HG02623 (cell line): Measurements from ENCODE around the gene SLC38A8.

Experiments
- ATAC-seq: cut with Tn5 transposase; IDR thresholded peaks from one replicate; pipeline ENCODE4 v1.9.1; 2021; ENCODE audit warnings: moderate library complexity; ENCODE audit not compliant: unreplicated experiment

Gene SLC38A8

GRCh38 chr16:83972256-83973008, 70.2 kb downstream of the SLC38A8 start:
- no peak for ATAC-seq

GRCh38 chr16:83971165-83972130, 71.1 kb downstream of the SLC38A8 start:
- ATAC-seq, result no peak

DNA sequence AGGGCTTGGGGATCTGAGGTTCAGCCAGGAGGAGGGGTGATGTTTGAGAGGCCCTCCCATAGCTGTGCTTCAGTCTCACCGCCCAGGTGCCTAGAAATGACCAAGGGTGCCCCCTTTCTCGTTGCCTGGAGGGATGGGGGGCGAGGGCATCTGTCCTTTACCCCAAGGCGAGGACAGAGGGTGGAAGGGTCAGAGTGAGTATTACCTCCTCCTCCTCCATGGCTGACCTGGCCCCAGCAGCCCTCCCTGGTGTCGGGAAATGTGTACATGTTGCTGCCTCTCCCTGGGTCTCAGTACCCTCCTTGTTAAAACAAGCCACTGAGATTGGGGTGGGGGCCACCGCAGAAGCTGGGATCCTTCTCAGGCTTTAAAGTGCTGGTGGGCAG, 72.2 kb downstream of the SLC38A8 start:
- no peak for ATAC-seq

DNA sequence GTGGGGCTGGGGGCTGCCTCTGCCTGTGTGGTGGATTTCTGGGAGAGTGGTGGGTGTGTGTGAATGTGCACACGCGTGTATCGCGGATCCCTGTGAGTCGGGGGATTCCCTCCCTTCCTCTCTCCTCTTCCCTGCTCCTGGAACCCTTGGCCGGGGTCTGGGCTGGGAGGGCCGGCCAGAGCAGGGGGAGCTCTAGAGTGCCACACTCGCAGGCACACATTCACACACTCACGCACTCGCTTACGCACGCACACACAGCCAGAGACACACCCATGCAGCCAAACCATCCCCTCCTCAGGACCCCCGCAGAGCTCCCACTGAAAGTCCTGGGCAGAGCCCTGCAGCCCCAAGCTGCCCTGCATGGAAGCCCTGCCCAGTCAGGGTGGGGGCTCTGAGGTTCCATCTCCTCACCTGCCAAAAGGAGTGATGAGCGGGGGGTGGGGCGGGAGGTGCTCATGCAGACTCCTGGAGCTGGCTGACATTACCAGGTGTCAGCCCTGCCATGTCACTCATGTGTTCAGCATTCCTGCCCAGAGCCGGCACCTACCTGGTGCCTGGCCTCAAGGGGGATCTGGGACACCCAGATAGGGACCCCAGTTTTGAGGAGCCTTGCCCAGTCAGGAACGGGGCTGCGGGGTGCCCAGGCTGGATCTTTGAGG, 72.7 kb downstream of the SLC38A8 start:
- ATAC-seq, result no peak

DNA sequence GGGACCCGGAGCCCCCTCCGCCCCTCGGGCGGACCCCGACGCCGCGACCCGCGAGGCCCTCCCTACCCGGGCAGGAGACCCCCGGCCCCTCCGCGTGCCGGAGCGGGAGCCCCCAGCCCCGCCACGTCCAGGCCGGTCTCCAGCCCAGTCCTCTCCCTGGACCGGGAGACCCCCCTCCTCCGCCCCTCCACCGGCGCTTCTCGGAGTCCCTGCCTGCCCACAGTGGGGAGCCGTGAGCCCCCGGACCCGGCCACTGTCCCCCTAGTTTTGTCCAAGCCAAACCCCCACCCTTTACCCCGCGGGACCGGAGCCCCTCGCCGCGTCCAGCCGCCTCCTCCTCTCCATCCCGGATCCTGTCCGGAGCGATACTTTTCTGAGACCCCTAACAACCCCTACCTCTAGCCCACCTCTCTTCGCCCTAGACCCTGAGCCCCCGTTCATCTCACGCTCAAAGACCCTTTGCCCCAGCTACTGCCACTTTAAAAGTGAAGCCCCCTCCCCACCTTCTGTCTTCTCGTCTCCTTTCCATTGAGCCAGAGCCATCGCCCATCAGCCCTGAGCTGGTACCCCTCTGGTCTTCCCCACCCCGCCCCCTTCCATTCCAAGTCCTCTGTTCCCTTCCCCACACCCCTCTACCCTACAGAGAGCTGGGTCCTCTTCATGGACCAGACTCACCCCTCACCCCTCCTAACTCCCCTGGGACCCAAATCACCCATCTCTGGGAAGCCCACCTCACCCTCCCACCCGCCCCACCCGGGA, 73.5 kb downstream of the SLC38A8 start:
- ATAC-seq, result no peak

DNA sequence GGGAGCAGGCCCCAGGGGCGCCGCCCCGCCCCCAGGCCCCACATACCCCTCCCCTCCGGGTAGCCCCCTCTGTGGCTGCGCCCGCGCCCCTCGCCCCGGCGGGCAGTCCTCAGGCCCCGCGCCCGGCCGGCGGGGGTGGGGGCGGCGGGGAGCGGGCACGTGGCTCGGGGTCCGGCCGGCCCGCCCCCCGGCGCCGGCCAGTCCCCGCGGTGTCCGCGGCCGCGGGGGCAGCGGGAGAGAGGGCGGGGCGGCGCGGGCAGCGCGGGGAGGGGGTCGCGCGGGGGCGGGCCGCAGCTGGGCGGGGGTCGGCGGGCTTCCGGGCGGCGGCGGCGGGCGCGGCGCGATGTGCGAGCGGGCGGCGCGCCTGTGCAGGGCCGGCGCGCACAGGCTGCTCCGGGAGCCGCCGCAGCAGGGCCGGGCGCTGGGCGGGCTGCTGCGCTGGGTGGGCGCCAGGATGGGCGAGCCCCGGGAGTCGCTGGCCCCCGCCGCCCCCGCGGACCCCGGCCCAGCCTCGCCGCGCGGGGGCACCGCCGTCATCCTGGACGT, 74.2 kb downstream of the SLC38A8 start:
- no peak for ATAC-seq

DNA sequence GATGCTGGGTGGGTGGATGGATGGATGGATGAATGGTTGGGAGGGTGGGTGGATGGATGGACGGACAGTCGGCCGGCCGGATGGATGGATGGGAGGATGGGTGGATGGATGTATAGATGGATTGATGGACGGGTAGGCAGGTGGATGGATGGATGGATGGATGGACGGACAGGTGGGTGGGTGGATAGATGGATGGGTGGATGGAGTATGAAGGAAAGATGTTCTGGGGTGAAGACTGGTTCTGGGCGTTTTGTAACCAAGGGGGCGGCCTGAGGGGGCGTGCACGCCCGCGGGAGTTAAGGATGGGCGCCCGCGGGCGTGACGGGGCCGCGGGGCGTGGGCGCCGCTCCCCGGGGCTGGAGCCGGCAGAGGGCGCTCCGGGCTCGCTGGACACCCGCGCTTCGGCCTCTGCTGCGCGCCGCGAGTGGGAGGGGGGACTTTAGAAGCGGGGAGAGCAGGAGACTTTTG, 74.7 kb downstream of the SLC38A8 start, which contains the start of gene NECAB2:
NECAB2 (plus strand) TSS at position 407 of the 468 bp plus-strand sequence. CDS start 405 bp downstream, outside the sequence.
- ATAC-seq, result no peak

DNA sequence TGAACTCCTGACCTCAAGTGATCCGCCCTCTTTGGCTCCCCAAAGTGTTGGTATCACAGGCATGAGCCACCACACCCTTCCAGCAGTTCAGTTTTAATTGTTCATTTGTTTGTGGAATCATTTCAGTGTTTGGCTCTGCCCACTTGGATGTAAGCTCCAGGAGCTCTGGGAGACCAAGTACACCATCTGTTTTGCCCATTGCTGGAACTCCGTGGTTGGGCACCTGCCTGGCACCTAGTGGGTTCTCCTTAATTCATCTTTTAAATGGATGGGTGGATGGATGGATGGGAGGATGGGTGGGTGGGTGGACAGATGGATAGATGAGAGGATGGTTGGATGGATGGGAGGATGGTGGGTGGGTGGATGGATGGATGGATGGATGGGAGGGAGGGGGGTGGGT, 75.5 kb downstream of the SLC38A8 start:
- ATAC-seq, result no peak

- ATAC-seq, result no peak
These were observed 76.4 kb downstream of the SLC38A8 start for GRCh38 chr16:83966153-83966696.

GRCh38 chr16:83965444-83966152, 77.0 kb downstream of the SLC38A8 start:
- no peak for ATAC-seq

DNA sequence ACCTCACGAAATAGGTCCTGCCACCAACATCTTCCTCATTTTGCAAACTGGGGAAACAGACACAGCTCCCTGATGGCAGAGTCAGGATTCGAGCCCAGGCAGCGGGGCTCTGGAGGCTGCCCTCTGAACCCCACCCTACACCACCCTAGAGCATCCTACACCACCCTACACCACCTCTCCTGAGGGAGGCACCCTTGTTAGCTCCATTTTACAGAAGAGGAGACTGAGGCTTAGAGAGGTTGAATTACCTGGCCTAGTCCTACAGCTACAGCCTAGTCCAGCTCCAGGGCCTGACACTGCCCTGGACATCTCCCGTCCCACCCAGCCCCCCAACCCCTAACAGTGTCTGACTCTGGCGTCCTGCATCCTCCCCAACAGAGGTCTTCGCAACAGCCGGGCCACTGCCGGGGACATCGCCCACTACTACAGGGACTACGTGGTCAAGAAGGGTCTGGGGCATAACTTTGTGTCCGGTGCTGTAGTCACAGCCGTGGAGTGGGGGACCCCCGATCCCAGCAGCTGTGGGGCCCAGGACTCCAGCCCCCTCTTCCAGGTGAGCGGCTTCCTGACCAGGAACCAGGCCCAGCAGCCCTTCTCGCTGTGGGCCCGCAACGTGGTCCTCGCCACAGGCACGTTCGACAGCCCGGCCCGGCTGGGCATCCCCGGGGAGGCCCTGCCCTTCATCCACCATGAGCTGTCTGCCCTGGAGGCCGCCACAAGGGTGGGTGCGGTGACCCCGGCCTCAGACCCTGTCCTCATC, 77.7 kb downstream of the SLC38A8 start:
- ATAC-seq, result no peak

GRCh38 chr16:83963277-83964119, 79.1 kb downstream of the SLC38A8 start:
- ATAC-seq, result no peak

GRCh38 chr16:83961591-83961990, 81.0 kb downstream of the SLC38A8 start:
- no peak for ATAC-seq

DNA sequence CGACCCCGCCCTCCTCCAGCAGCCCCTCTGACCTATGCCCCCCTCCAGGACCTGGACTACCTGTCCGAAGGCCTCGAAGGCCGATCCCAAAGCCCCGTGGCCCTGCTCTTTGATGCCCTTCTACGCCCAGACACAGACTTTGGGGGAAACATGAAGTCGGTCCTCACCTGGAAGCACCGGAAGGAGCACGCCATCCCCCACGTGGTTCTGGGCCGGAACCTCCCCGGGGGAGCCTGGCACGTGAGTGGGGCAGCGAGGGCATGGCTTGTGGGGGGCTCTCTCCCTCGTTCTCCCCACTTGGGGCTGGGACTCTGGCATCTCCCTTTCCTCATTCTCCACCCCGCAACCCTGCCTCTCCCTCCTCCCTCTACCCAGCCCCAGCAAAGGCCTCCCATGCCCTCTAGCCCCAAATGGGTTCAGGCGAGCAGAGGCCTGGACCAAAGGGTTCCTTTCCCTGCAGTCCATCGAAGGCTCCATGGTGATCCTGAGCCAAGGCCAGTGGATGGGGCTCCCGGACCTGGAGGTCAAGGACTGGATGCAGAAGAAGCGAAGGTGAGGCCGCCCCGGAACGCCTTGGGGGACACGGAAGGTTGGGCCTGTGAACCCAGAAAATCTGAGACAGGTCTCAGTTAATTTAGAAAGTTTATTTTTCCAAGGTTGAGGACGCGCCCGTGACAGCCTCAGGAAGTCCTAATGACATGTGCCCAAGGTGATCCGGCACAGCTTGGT, 81.9 kb downstream of the SLC38A8 start:
- no peak for ATAC-seq
